ENCODE measurements around the gene LINC01488. TPM values are rescaled to one million over a fixed set of nuclear protein-coding genes. Genes with fewer than 3 reads are reported as not detected.
A peak's percentile ranks its signal among the peaks of the same experiment; 100 is the strongest.

Gene LINC01488
- total RNA-seq, 6 donors from 2014 or later, result not detected

DNA sequence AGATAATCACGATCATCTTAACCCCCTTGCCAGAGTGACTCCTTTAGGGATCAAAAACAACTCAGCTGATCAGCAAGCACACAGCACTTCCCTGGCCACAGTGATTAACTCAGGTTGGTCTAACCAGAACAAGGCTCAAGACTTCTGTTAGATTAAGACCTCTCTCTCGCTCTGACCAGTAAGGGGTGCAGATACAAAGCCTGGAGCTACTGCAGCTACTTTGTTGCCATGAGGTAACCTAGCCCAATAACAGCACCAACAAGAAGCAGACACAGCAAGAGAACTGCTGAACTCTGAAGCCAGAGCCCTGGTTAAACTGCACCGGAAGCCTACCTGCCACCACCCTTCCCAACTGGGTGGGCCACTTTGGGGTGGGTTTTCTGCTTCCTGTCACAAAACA lies 42.0 kb downstream of the LINC01488 start:
- DNase-seq, result no peak

DNA sequence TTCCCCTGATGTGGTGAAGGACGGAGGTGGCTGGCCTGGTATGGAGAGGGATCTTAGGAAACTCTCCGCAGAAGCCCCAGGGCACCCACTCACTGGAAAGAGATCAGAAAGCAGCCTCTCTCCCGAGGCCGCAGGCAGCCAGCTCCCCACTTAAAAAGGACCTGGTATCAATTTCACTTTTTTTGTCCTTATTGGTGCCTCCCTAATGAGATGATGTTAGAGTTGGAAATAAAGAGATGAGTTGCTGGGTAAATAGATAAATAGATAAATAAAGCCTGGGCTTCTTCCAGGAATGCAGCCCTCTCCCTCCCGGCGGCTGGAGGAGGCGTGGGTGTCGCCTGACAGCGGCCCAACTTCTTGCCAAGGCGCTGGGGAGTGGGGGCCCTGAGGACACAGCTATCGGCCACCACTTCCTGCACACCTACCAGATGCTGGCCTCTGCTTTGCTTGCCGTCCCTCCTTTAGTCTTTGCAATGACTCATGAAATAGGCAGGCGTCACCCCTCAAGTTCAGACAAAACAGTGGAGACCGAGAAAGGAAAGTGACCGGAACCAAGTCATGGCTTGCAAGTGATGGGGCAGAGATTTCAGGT lies 42.9 kb downstream of the LINC01488 start:
- Histone ChIP-seq H3K27me3 (no peaks in the 10 kb centered on the region), H3K4me3 (no peak overlapping the region), H3K9me3 (no peaks in the 10 kb centered on the region), H3K27ac (no peak overlapping the region), H3K36me3 (no peaks in the 10 kb centered on the region), H3K4me1 (no peaks in the 10 kb centered on the region)
- peak in 1 of 2 donors; percentile 6 for DNase-seq
- ATAC-seq (ENCODE audit: low FRiP score in 2 of 2), result no peak
- no peak for TF ChIP-seq POLR2A (IDR thresholded peaks at IDR 0.05)
- no peak for TF ChIP-seq POLR2AphosphoS5 (IDR thresholded peaks at IDR 0.05)
- TF ChIP-seq EP300 (IDR thresholded peaks at IDR 0.05), result no peak
- TF ChIP-seq, protein P1, sequence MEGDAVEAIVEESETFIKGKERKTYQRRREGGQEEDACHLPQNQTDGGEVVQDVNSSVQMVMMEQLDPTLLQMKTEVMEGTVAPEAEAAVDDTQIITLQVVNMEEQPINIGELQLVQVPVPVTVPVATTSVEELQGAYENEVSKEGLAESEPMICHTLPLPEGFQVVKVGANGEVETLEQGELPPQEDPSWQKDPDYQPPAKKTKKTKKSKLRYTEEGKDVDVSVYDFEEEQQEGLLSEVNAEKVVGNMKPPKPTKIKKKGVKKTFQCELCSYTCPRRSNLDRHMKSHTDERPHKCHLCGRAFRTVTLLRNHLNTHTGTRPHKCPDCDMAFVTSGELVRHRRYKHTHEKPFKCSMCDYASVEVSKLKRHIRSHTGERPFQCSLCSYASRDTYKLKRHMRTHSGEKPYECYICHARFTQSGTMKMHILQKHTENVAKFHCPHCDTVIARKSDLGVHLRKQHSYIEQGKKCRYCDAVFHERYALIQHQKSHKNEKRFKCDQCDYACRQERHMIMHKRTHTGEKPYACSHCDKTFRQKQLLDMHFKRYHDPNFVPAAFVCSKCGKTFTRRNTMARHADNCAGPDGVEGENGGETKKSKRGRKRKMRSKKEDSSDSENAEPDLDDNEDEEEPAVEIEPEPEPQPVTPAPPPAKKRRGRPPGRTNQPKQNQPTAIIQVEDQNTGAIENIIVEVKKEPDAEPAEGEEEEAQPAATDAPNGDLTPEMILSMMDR (IDR thresholded peaks at IDR 0.05), result no peak
- 70 to 74% methylated on average over 15 of the region's 15 CpGs for WGBS, 2 donors

More for the DNA sequence above, 42.0 kb downstream of the LINC01488 start:
- WGBS, 2 donors, result 96 to 100% methylated on average over 2 to 3 of the region's 3 CpGs
- Histone ChIP-seq H3K4me1 (no peaks in the 10 kb centered on the region), H3K9me3 (no peaks in the 10 kb centered on the region), H3K4me3 (no peak overlapping the region), H3K27me3 (no peaks in the 10 kb centered on the region), H3K27ac (no peak overlapping the region), H3K36me3 (no peaks in the 10 kb centered on the region)
- TF ChIP-seq POLR2A (IDR thresholded peaks at IDR 0.05), result no peak
- TF ChIP-seq EP300 (IDR thresholded peaks at IDR 0.05), result no peak
- TF ChIP-seq, protein P1 (IDR thresholded peaks at IDR 0.05), result no peak
- TF ChIP-seq POLR2AphosphoS5 (IDR thresholded peaks at IDR 0.05), result no peak
- ATAC-seq (ENCODE audit: low FRiP score in 2 of 2), result no peak

DNA sequence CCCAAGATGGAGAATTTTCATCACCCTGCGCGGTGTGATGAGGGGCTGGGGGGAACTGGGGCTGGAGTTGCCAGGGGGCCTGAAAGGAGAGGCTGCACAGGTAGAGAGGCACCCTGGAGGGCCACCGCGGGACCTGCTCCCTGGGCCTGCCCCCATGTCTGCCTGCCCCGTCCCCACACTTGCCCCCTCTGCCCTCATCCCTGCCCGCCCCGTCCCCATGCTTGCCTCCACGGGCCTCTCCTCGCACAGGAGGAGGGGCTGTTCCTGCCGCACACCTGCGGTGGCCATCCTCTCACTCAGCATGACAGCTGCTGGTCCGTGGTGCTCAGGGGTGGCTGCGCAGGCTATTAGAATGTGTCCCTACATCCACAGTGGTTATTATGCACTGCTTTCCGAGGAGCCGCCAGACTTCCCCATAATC lies 43.5 kb downstream of the LINC01488 start:
- Histone ChIP-seq H3K4me1 (no peaks in the 10 kb centered on the region), H3K27ac (no peak overlapping the region), H3K9me3 (no peaks in the 10 kb centered on the region), H3K36me3 (no peaks in the 10 kb centered on the region), H3K27me3 (no peaks in the 10 kb centered on the region), H3K4me3 (no peak overlapping the region)
- DNase-seq (peak in 1 of 2 donors; percentile 9), ATAC-seq (ENCODE audit: low FRiP score in 2 of 2) (no peak)
- 82 to 96% methylated on average over 5 to 15 of the region's 15 CpGs for WGBS, 2 donors
- TF ChIP-seq EP300 (IDR thresholded peaks at IDR 0.05), result no peak
- TF ChIP-seq, protein P1 (IDR thresholded peaks at IDR 0.05), result no peak
- TF ChIP-seq POLR2A (IDR thresholded peaks at IDR 0.05), result no peak
- TF ChIP-seq POLR2AphosphoS5 (IDR thresholded peaks at IDR 0.05), result no peak

DNA sequence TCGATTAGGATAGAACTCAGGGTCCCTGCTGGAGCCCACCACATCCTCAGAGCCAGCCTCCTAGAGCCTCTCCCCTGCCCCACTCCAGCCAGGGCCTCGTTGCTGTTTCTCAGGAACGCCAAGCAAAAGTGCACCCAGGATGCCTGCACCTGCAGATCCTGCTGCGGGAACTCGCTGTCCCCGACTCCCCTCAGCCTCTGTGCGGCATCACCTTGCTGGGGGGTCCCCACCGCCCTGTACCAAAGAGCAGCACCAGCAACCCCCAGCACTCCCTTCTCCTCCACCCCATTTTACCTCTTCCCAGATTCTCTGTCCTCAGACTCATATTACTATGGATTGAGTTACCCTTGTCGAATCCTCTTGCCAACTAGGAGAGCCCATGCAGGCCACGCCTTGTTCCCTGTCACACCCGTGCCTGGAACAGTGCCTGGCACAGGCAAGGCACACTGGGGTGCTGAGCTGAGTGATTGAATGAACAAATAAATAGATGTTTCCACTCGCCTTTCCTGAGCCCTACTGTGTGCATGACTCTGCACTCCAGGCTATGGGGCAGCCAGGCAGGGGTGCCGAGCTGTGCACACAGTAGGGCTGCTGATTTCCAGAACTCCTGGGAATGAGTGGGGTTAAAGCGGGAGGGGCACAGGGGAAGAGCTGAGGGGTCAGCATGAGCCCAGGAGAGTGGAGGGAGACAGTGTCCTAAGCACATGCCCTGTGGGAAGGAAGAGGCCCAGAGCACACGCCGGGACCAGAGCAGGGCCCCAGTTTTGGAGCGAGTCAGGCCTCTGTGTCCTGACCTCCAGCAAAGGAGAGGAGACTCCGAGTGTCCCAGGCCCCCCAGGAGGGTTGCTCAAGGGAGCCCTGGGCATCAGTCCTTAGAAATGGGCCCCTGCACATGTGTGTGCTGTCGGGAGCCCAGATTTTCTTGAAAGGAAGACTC lies 44.3 kb downstream of the LINC01488 start:
- no peak for ATAC-seq (ENCODE audit: low FRiP score in 2 of 2)
- TF ChIP-seq POLR2AphosphoS5 (IDR thresholded peaks at IDR 0.05), result no peak
- no peak for TF ChIP-seq POLR2A (IDR thresholded peaks at IDR 0.05)
- TF ChIP-seq, protein P1 (IDR thresholded peaks at IDR 0.05), result no peak
- H3K9me3 ChIP-seq, result no peaks in the 10 kb centered on the region
- peak in 1 of 2 donors; percentile 9 for DNase-seq
- H3K27me3 ChIP-seq, result no peaks in the 10 kb centered on the region
- H3K27ac ChIP-seq, result no peak overlapping the region
- H3K4me3 ChIP-seq, result no peak overlapping the region
- peaks cover 0 to 5% (median 0%) of the 10 kb centered on the region in 4 donors for H3K4me1 ChIP-seq
- 81 to 85% methylated on average over 17 to 19 of the region's 19 CpGs for WGBS, 2 donors
- no peaks in the 10 kb centered on the region for H3K36me3 ChIP-seq

Measured in upper lobe of left lung (tissue), 6 donors.